NB4 (cell line): ENCODE data around the gene MBNL1.

Source experiments
- DNase-seq: peaks from one replicate; pipeline ENCODE4 v3.0.0; 2010; ENCODE audit warnings: low read depth
- H3K4me3 ChIP-seq: one replicate; pipeline ENCODE4 v1.5.1; 2011; ENCODE audit warnings: mild to moderate bottlenecking, low read depth, low read length, moderate library complexity
- CTCF ChIP-seq: IDR thresholded peaks from one replicate; pipeline ENCODE4 v1.5.1; 2012; ENCODE audit warnings: low read depth, low read length
- MAX ChIP-seq: IDR thresholded peaks from 2 replicates; pipeline ENCODE4 v1.6.1; 2011; ENCODE audit warnings: low read depth, low read length
- MYC ChIP-seq: IDR thresholded peaks from 2 replicates; pipeline ENCODE4 v1.6.1; 2011; ENCODE audit warnings: low read depth, low read length
- POLR2A ChIP-seq: IDR thresholded peaks from 2 replicates; pipeline ENCODE4 v1.6.1; 2011; ENCODE audit warnings: mild to moderate bottlenecking; ENCODE audit not compliant: insufficient read length; ENCODE audit errors: extremely low read depth

The MBNL1 gene

DNA sequence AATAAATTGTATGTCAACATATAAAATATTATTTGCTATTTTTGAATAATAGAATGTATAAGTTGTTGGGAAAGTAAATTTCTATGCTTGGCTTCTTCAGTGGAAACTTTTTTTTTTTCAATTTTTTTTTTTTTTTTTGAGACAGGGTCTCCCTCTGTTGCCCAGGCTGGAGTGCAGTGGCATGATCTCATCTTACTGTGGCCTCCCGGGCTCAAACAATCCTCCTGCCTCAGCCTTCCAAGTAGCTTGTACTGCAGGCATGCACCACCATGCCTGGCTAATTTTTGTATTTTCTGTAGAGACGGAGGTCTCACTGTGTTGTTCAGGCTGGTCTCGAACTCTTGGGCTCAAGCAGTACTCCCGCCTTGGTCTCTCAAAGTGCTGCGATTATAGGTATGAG lies 16.8 kb downstream of the MBNL1 start:
- TF ChIP-seq MYC (no peak), POLR2A (no peak), MAX (no peak), CTCF (no peak)
- H3K4me3 ChIP-seq = no peak overlapping the region
- no peak for DNase-seq

GRCh38 chr3:152287898-152288576 lies 19.3 kb downstream of the MBNL1 start:
- H3K4me3 ChIP-seq = no peak overlapping the region
- no peak for TF ChIP-seq CTCF
- no peak for TF ChIP-seq POLR2A
- TF ChIP-seq MYC = no peak
- no peak for TF ChIP-seq MAX
- no peak for DNase-seq

DNA sequence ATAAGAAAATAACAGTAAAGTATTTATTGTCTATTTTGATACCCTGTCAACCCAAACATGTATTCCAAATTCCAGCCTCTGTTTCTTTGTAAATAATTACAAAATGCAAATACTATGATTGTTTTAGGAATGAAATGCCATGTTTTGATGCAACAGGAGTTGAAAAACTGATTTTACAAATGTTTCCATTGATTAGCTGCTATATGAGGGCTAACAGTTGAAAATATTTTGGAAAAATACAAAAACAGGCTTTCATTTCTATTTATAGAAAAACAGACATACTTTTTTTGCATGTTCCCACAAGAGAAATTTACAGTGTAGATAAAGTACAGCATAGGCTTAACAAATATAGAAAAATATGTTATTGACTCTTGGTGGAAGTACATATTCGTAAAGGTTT lies 20.0 kb downstream of the MBNL1 start:
- no peak for DNase-seq
- TF ChIP-seq POLR2A = no peak
- no peak for TF ChIP-seq MAX
- TF ChIP-seq CTCF = no peak
- no peak for TF ChIP-seq MYC
- no peak overlapping the region for H3K4me3 ChIP-seq

- DNase-seq = no peak
- no peak for TF ChIP-seq MYC
- TF ChIP-seq POLR2A = no peak
- TF ChIP-seq MAX = no peak
- no peak for TF ChIP-seq CTCF
- no peak overlapping the region for H3K4me3 ChIP-seq
Measured at GRCh38 chr3:152289708-152290107, 21.0 kb downstream of the MBNL1 start.

DNA sequence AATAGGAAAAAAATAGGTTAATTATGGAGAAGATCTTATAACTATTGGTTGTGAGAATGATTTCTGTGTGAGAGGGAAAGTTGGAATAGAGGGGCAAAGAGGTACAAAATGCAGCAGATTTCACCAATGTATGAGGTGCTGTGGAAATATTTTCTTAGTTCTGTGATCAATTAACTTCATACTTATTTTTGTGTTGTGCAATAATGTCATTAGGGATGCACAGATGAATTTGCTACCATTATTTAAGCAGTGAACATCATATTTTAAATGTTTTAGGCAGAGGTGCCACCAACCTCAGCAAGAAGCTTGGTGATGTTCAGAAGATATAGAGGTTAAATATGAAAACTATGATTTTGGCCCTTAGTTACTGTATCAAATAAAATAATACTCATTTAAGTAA lies 21.6 kb downstream of the MBNL1 start:
- no peak for DNase-seq
- TF ChIP-seq CTCF (no peak), MYC (no peak), MAX (no peak), POLR2A (no peak)
- H3K4me3 ChIP-seq = no peak overlapping the region

- H3K4me3 ChIP-seq = no peak overlapping the region
- no peak for TF ChIP-seq MAX
- TF ChIP-seq CTCF = no peak
- TF ChIP-seq MYC = no peak
- no peak for TF ChIP-seq POLR2A
Measured at GRCh38 chr3:152291238-152291637, 22.5 kb downstream of the MBNL1 start.

More at GRCh38 chr3:152291238-152291637, 22.5 kb downstream of the MBNL1 start:
- DNase-seq = no peak
